GM19328 (cell line): Measurements from ENCODE around the gene AFF1.
A peak's percentile ranks its signal among the peaks of the same experiment; 100 is the strongest.

ENCODE experiments used
- ATAC-seq: cut with Tn5 transposase; IDR thresholded peaks from one replicate; pipeline ENCODE4 v1.9.1; 2021; ENCODE audit warnings: mild to moderate bottlenecking, moderate library complexity; ENCODE audit not compliant: unreplicated experiment

The AFF1 gene

DNA sequence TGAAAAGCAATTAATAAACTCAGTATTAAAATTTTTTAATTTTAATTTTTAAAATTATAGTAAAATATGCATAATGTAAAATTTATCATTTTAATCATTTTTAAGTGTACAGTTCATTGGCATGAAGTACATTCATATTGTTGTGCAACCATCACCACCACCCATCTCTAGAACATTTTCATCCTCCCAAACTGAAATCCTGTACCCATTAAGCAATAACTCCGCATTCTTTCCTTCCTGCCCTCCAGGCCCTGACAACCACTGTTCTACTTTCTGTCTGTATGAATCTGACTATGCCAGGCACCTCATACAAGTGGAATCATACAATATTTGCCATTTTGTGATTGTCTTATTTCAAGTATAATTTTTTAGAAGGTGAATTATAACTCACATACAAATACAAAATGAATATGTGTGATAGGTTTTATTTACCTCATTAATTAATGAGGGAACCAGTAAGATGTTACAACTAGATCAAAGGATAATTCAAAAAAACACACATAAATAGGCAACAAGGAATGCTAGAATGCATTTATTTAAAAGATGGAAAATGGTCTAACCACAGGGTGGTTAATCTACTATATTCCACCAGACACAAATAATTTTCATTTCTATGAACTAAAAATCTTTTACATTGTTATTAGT lies 13.1 kb upstream of the AFF1 start:
- no peak for ATAC-seq

DNA sequence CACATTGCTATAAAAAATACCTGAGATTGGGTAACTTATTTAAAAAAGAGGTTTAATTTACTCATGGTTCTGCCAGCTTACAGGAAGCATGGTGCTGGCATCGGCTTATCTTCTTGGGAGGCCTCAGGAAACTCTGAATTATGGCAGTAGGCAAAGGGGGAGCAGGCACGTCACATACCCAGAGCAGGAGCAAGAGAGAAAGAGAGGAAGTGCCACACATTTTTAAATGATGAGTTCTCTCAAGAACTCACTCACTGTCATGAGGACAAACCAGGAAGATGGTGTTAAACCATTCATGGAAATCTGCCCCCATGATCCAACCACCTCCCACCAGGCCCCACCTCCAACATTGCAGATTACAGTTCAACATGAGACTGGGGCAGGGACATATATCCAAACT lies 10.0 kb upstream of the AFF1 start:
- no peak for ATAC-seq

DNA sequence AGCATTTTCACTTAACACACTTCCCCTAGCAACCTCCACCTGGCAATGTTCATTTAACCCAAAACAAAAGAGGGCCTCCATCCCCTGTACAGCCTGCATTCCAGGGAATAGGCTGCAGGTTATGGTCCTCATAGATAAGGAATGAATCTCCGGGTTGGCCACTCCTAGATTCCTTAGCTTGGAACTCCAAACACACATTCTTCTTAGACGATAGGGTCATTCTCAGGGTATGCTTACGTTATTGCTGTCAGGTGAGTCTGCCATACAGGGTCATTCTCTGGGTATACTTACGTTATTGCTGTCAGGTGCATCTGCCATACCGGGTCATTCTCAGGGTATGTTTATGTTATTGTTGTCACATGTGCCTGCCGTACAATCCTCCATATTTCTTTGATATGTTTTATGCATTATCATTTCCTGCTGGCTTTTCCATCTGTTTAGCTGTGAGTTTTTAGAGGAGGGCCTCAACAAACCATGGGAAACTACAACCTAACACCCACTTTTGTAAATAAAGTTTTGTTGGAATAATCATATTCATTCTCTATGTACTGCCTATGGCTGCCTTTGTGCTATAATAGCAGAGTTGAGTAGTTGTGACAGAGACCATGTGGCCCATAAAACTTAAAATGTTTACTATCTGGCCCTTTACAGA lies 8.2 kb upstream of the AFF1 start:
- ATAC-seq = no peak

DNA sequence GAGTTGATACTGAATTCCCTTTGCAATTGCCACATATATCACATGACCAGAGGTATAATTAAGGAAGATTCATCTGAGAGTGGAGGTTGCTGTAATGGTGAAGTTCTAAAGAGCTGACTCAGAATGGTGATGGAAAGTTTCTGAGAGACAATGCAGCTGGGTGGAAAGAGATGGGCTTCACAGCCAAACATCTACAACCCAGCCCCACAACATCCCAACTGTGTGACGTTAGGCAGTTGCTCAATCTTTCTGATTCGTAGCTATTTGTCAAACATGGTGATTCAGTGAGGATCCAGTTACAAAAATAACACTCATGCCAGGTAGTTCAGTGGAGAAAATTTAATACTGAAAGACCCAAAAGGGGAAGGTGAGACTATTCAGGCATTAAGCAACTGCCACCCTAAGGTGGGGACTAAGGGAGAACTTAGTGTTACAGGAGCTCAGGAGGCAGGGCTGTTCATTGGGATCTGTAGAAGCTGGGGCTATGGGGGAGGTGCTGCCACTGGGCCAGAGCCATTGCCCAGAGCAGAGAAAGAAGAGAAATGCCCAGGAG lies 6.9 kb upstream of the AFF1 start:
- ATAC-seq = no peak

DNA sequence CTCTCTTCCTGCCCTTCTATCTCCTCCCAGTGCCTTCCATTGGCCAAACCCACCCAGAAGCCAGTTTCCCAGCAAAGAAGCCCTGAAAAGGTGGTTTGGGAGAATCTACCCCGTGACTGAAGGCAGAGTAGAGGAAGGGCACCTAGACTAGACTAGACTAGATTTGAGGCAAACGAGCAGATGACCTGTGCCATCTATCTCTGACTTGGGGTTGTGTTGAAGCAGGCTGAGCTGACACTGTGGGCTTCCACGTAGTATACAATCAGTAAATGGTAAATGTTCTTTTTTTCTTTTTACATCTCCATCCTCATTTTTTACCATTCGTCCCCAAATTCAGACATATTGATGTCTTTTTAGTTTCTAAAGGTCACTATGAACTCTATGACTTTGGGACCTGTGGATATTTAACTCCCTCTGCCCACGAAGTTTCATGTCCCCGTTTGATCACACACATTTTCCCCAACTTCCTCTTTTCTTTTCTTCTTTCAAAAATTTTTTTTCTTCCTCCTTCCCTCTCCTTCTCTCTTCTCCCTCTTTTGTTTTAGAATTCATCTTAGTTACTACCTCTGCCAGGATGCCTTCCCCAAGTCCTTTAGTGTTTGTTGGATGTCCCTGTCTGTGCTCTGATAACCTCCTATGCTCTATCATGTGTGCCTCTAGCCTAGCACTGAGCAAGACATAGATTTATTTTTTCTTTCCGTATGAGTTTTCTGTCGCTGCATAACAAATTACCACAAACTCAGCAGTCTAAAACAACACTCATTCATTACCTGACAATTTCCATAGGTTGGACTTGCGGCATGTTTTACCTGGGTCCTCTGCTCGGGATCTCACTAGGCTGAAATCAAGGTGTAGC lies 6.2 kb upstream of the AFF1 start:
- no peak for ATAC-seq

DNA sequence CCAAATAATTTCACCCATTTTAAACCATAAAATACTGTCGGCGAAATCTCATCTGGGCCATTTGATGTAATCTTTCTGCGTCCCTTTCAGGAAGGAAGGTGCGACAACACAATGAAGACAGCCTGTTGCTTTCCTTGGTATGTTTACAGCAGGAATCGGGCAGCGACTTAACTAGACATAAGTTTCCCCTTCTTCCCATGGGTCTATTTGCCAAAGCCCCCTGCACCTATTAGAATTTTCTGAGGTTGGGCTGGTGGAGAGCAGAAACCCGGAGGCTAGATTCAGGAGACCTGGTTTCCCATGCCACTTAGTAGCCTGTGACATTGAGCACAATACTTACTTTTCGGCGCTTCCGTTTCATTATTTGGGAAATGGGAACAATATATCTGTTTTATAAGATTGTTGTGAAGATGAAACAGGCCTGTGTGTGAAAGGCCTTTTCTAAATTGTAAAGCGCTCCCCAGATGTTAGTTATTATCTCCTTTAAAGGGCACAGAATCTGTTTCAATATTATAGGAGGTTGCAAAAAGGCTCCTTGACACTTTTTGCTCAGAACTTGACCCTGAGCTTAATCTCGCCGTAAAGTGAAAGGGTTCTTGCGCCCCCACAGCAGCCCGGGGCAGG lies 552 bp upstream of the AFF1 start:
- no peak for ATAC-seq

DNA sequence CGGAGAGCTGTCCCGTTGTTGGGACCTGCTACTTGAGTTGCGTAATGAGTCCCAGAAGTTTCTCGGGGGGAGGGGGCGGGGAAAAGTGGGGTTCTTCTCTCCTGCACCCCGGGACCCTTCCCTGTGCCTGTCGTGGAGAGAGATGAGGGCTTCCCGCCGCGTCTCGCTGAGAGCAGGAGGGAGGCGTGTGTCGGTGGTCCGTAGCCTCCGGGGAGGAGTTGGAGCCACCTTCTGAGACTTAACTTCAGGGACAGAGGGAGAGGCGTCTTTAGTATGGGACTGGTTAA lies 698 bp downstream of the AFF1 start:
- no peak for ATAC-seq

DNA sequence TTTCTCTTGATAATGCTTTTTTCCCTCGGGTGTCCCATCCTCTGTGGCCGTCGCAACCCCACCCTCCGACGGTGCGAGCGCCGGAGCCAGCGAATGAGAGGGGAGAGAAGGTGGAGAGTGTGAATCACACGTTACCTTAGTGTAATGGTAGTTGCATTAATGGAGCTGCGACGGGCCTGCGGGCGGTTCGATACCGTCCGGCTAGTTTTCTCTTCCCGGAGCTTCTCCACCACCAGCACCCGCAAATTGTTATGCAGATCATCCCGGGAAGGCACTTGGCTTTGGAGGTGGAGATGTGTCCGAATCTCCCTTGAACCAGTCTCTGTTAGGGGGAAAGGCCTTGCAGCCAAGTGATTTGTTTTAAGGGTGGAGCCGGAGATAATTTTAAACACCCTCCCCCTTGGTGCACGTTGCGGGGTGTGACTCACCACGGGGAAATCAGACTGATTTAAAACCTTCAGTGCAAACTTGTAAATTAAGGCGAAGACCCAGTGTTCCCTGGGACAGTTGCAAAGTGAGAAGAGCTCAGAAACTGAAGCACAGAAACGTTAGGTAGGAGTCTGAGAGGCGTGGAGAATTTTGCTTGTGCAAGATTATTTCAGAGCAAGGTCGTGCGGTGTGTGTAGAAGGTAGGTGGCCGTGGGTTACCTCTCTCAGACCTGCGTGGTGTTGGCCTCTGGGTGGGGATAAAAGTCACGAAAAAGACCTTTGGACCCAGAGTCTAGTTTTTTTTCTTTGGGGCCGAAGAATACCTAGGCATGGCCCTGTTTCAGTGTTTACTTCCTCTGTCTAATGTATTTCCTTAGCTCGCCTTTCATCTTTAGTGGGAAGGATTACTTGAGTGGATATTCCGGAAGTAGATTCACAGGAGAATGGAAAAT lies 1.3 kb downstream of the AFF1 start:
- ATAC-seq = peak; percentile 20

DNA sequence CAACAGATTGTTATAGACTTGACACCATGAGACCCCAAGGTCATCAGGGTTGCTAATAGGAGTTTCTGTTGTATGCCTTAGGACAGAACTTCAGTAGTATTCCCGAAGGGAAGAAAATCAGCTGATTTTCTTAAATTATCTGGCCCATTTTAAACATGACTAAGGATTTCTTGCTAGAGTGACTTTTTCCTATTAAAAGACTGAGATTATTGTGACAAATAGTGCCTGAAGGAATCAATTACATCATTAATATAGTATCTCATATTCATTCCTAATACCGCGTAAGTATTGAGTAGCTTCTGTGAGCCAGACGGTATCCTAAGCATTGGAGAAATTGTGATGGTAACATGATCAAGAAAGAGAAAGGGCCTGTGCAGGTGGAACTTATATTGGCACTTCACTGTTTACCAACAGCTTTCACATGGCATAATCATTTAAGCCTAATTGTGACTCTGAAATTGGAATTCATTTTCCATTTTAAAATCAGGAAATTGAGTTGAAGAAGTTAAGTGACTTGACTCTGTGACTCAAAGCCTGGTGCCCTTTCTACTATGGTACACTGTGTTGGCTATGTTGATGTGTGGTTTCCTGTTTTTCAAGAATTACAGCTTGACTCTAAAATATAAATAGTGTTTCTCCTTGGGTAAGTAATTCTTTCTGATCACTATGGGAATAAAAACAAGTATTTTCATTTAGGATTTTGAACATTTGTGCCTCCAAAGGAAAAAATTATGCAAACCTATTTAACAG lies 4.1 kb downstream of the AFF1 start:
- ATAC-seq = no peak

DNA sequence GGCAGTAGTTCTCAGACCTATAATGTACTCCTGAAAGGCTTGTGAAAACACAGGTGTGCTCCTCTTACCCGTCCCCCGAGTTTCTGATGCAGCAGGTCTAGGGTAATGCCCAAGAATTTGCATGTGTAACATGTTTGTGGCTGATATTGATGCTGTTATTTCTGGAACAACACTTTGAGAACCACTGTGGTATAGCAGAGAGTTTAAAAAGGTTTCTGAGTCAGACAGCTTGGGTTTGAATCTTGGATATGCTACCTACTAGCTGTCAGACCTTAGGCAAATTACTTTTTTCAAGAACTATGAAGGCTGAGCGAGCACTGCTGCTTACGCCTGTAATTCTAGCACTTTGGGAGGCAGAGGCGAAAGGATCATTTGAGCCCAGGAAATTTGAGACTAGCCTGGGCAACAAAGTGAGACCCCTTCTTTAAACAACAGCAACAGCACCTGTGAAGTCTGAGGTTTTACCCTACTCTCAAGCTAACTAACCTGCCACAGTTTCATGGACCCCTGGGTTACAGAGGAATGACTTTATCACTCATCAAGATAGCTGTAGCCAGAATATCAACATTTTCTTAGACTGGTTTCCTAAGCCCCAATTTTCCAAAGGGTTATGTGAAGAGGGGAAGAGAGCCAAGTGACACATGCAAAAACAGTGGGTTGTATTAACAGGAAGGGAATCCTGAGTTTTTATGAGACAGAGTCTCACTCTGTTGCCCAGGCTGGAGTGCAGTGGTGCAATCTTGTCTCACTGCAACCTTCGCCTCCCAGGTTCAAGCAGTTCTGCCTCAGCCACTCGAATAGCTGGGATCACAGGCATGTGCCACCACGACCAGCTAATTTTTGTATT lies 5.1 kb downstream of the AFF1 start:
- ATAC-seq = peak; percentile 55

DNA sequence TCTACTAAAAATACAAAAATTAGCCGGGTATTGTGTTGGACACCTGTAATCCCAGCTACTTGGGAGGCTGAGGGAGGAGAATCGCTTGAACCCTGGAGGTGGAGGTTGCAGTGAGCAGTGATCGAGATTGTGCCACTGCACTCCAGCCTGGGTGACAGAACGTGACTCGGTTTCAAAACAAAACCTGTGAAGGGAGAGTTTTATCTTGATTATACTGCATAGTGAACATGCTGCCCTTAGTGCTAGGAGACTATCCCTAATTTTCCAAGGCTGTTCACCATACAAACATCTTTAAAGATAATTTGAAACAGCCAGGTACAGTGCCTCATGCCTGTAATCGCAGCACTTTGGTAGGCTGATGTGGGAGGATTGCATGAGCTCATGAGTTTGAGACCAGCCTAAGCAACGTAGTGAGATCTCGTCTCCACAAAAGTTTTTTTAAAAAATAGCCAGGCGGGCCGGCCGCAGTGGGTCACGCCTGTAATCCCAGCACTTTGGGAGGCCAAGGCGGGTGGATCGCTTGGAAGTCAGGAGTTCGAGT lies 6.2 kb downstream of the AFF1 start:
- no peak for ATAC-seq

DNA sequence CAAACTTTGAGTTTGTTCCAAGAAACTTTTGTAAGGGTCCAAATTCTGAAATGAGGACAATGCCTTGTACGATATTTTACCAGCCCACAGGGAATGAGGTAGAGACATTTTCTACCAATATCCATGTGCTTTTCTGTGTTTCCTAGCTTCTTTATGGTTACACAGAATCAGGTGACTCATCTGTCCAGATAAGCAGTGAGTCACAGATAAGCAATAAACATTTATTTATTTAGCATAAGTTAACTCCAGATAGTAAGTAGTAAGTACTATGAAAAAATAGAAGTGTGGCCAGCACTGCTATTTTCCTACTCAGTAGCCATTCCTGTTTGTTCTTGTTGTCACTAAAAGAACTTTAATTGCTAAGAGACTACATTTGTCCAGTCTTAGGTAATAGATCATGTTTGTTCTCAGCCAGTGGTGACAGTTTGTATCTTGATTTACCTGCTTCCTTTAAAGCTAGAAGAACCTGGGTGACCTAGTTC lies 7.4 kb downstream of the AFF1 start:
- no peak for ATAC-seq

DNA sequence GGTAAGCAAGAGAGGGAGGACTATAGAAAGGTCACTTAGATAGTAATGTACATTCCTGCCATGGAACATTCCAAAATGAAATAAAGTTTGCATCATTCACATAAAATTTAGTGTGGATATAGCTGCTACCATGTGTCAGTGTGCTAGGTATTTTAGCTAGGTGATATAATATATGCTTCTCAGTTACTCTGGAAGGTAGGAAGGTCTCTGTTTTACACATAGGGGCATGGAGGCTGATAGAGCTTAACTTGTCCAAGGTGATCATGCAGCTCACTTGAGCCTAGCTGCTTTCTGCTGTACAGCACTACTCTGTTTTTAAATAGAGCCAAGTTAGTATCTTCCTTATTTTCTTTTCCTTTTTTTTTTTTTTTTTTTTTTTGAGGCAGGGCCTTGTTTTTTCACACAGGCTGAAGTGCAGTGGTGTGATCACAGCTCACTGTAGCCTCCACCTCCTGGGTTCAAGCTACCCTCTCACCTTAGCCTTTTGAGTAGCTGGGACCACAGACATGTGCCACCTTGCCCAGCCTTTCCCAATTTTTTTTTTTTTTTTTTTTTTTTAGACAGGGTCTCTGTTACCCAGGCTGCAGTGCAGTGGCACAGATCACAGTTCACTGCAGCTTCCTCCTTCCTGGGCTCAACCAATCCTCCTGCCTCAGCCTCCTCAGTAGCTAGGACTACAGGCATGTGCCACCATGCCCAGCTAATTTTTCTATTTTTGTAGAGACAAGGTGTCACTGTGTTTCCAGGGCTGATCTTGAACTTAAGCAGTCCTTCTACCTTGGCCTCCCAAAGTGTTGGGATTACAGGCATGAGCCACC lies 10.4 kb downstream of the AFF1 start:
- no peak for ATAC-seq

DNA sequence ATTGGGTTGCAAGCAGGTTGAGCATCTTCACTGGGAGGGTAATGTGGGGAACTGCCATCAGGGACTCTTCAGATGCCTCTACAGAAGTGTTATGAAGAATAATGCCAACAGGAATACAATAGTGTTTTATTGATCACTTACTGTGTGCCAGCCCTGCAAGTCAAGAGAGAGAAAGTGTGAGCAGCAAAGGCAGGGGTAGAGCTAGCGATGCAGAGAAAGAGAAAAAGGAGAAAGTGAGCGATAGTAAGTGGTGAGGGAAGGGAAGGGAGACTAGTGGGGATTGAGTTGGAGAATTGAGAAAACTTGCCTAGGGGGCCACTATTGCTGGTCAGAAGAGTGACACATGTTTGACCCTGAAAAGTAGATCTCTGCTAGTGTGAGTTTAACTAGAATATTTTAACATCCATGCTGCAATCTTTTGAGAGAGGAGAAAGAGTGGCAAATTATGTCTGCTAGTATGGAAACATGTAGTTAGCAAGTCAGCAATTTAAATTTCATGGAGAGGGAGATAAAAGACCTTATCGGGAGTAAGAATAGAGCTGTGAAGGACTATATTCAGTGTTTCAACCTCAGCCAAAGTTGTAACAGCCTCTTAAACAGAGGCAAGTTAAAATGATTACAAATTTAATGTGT lies 12.2 kb downstream of the AFF1 start:
- no peak for ATAC-seq

DNA sequence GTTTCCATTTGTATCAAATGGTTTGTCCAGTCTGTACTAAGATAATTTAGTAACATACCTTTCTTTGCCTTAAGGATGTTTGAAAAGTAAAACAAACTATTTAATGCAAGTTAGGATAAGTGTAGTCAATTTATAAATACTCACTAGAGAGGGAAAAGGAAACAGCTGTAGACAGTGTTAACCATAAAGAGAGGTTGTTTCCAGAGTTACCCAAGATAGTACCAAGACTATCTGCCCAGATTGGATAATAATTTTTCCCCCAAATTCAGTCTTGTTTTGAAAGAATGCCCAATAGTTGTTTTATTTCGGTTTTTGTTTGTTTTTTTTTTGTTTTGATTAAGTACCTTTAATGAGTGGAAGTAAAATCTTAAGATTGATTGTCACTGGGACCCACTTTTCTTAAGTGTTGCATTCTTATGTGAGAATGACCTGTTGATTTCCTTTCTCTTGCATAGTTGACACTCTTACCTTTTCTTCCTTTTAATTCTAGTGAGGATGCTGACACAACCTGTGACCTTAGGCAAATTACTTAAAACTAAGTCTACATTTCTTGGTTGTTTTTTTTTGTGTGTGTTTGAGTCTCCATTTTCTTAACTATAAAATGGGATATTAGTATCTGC lies 12.8 kb downstream of the AFF1 start:
- ATAC-seq = no peak

DNA sequence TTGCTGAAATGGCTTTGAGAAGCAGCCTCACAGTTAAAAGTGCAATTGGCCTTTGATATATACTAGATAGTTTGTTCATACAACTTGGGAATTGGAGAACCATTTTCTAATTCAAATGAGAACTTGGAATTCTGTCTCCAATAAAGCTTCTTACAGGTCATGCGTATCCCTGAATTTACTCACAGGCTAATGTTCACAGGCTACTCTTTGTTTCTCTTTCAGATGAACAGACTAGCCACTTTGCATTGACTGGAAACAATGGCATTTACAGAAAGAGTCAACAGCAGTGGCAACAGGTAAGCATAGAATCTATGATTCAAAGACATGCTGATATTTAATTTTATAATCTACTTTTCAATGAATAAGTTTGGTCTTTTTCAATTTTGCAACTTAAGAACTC lies 13.5 kb downstream of the AFF1 start:
- no peak for ATAC-seq
